KMS-11 (cell line): Measurements from ENCODE around the gene FAM118A.
"Not testable (repeated sequence)": the region's sequence is repeated elsewhere in the genome, so short reads cannot be mapped to it uniquely, and the experiment has no call there.

ENCODE experiments used
- H2AFZ ChIP-seq: fragments of 200-600 bp; sonication (generic); 2 replicates; pipeline ENCODE4 v1.6.1; 2016; ENCODE audit warnings: antibody characterized with exemption, mixed run types, low read depth
- H3K27ac ChIP-seq: fragments of 200-600 bp; sonication (generic); 2 replicates; pipeline ENCODE4 v1.6.1; 2016; ENCODE audit warnings: mild to moderate bottlenecking, mixed run types
- H3K27me3 ChIP-seq: fragments of 200-600 bp; sonication (generic); 2 replicates; pipeline ENCODE4 v1.6.1; 2017; ENCODE audit warnings: mild to moderate bottlenecking, low read depth, mixed run types, moderate library complexity; ENCODE audit not compliant: insufficient read depth
- H3K36me3 ChIP-seq: fragments of 200-600 bp; sonication (generic); 2 replicates; pipeline ENCODE4 v1.6.1; 2017; ENCODE audit warnings: mild to moderate bottlenecking, mixed run types; ENCODE audit not compliant: insufficient read depth
- H3K4me1 ChIP-seq: fragments of 200-600 bp; sonication (generic); 2 replicates; pipeline ENCODE4 v1.6.1; 2016; ENCODE audit warnings: mild to moderate bottlenecking, low read depth, mixed run types; ENCODE audit not compliant: poor library complexity, severe bottlenecking
- H3K4me2 ChIP-seq: fragments of 200-600 bp; sonication (generic); 2 replicates; pipeline ENCODE4 v1.7.0; 2016; ENCODE audit warnings: mild to moderate bottlenecking, mixed run types
- H3K4me3 ChIP-seq: fragments of 200-600 bp; sonication (generic); IDR thresholded peaks from 2 replicates; pipeline ENCODE4 v1.6.1; 2017; ENCODE audit warnings: low read depth, low read length, mixed read lengths; ENCODE audit not compliant: insufficient read depth
- H3K79me2 ChIP-seq: fragments of 200-600 bp; sonication (generic); 2 replicates; pipeline ENCODE4 v1.6.1; 2016; ENCODE audit warnings: low read depth, mixed run types; ENCODE audit not compliant: insufficient read depth
- H3K9ac ChIP-seq: fragments of 200-600 bp; sonication (generic); 2 replicates; pipeline ENCODE4 v1.6.1; 2016; ENCODE audit warnings: mild to moderate bottlenecking, mixed run types
- H4K20me1 ChIP-seq: fragments of 200-600 bp; sonication (generic); 2 replicates; pipeline ENCODE4 v1.6.1; 2016; ENCODE audit warnings: mild to moderate bottlenecking, mixed run types; ENCODE audit not compliant: insufficient read depth
- CTCF ChIP-seq: fragments of 200-600 bp; sonication (generic); conservative IDR thresholded peaks from 2 replicates; pipeline ENCODE4 v1.6.1; 2017; ENCODE audit warnings: low read depth, mild to moderate bottlenecking, antibody characterized with exemption, low read length, moderate library complexity, mixed read lengths

Gene FAM118A

GRCh38 chr22:45273452-45274075 lies 36.2 kb upstream of the FAM118A start:
- Histone ChIP-seq H2AFZ (no peak overlapping the region), H3K4me1 (no peaks in the 10 kb centered on the region)

GRCh38 chr22:45276507-45277105 lies 33.1 kb upstream of the FAM118A start:
- TF ChIP-seq CTCF: no peak
- H3K27me3 ChIP-seq: peaks cover 6% of the 10 kb centered on the region; the same call in 1 of the 2 replicates
- H3K4me2 ChIP-seq: no peak overlapping the region
- H3K4me1 ChIP-seq: no peaks in the 10 kb centered on the region
- H3K36me3 ChIP-seq: no peaks in the 10 kb centered on the region
- no peaks in the 10 kb centered on the region for H4K20me1 ChIP-seq
- no peak overlapping the region for H3K27ac ChIP-seq
- no peak overlapping the region for H3K9ac ChIP-seq
- no peak overlapping the region for H3K4me3 ChIP-seq
- H2AFZ ChIP-seq: no peak overlapping the region
- H3K79me2 ChIP-seq: no peaks in the 10 kb centered on the region

More at GRCh38 chr22:45273452-45274075, 36.2 kb upstream of the FAM118A start:
- Histone ChIP-seq H3K9ac (no peak overlapping the region), H3K4me2 (no peak overlapping the region), H3K4me3 (no peak overlapping the region), H3K79me2 (no peaks in the 10 kb centered on the region), H4K20me1 (no peaks in the 10 kb centered on the region), H3K36me3 (no peaks in the 10 kb centered on the region), H3K27ac (no peak overlapping the region), H3K27me3 (peaks cover 17% of the 10 kb centered on the region; the same call in 1 of the 2 replicates)
- TF ChIP-seq CTCF: no peak

GRCh38 chr22:45277720-45278119 lies 32.0 kb upstream of the FAM118A start:
- not testable (repeated sequence) for H3K27me3 ChIP-seq, H3K9ac ChIP-seq, H3K36me3 ChIP-seq, H2AFZ ChIP-seq, H3K27ac ChIP-seq, H3K79me2 ChIP-seq, H3K4me3 ChIP-seq, H3K4me2 ChIP-seq, H4K20me1 ChIP-seq, H3K4me1 ChIP-seq

GRCh38 chr22:45278125-45278524 lies 31.6 kb upstream of the FAM118A start:
- Histone ChIP-seq H3K79me2 (no peaks in the 10 kb centered on the region), H2AFZ (no peak overlapping the region), H3K36me3 (no peaks in the 10 kb centered on the region), H3K4me2 (no peak overlapping the region), H3K4me3 (no peak overlapping the region), H3K27ac (no peak overlapping the region), H3K4me1 (no peaks in the 10 kb centered on the region), H3K27me3 (peaks cover 6% of the 10 kb centered on the region), H4K20me1 (no peaks in the 10 kb centered on the region), H3K9ac (no peak overlapping the region)
- no peak for TF ChIP-seq CTCF

- Histone ChIP-seq H3K27ac (no peak overlapping the region), H3K4me3 (no peak overlapping the region), H3K27me3 (peaks cover 16% of the 10 kb centered on the region), H3K9ac (no peak overlapping the region), H2AFZ (no peak overlapping the region), H3K79me2 (no peaks in the 10 kb centered on the region), H3K4me1 (no peaks in the 10 kb centered on the region), H3K36me3 (no peaks in the 10 kb centered on the region), H3K4me2 (no peak overlapping the region), H4K20me1 (no peaks in the 10 kb centered on the region)
- TF ChIP-seq CTCF: no peak
These were observed 29.1 kb upstream of the FAM118A start for GRCh38 chr22:45280587-45280980.
